Smooth muscle cell (in vitro differentiated cells): ENCODE results near the gene MCFD2. TPM values are rescaled to one million over a fixed set of nuclear protein-coding genes. Genes with fewer than 3 reads are reported as not detected.
A peak's percentile ranks its signal among the peaks of the same experiment; 100 is the strongest.

Experiments used
- DNase-seq: peaks from one replicate; lab custom pipeline; 2025; ENCODE audit not compliant: unreplicated experiment; lab: John Stamatoyannopoulos, UW
- H2AFZ ChIP-seq: fragments of 200-600 bp; sonication (generic); 2 replicates; pipeline ENCODE4 v1.6.0; 2016; ENCODE audit warnings: antibody characterized with exemption, low read depth, mild to moderate bottlenecking
- H3F3A ChIP-seq: fragments of 200-600 bp; sonication (generic); 2 replicates; pipeline ENCODE4 v1.6.0; 2017; ENCODE audit warnings: antibody characterized with exemption, low read depth
- H3K27ac ChIP-seq: fragments of 200-600 bp; sonication (generic); 2 replicates; pipeline ENCODE4 v1.5.1; 2016; ENCODE audit warnings: low read depth, mild to moderate bottlenecking
- H3K27me3 ChIP-seq: fragments of 200-600 bp; sonication (generic); 2 replicates; pipeline ENCODE4 v1.6.1; 2016; ENCODE audit warnings: low read depth, mild to moderate bottlenecking
- H3K36me3 ChIP-seq: fragments of 200-600 bp; sonication (generic); 2 replicates; pipeline ENCODE4 v1.5.1; 2016; ENCODE audit warnings: low read depth
- H3K4me1 ChIP-seq: fragments of 200-600 bp; sonication (generic); 2 replicates; pipeline ENCODE4 v1.5.1; 2016; ENCODE audit warnings: low read depth
- H3K4me2 ChIP-seq: fragments of 200-600 bp; sonication (generic); 2 replicates; pipeline ENCODE4 v1.6.0; 2016; ENCODE audit warnings: mild to moderate bottlenecking
- H3K4me3 ChIP-seq: fragments of 200-600 bp; sonication (generic); 2 replicates; pipeline ENCODE4 v1.5.1; 2016; ENCODE audit warnings: mild to moderate bottlenecking
- H3K79me2 ChIP-seq: fragments of 200-600 bp; sonication (generic); 2 replicates; pipeline ENCODE4 v1.6.0; 2016; ENCODE audit warnings: low read depth, mild to moderate bottlenecking
- H3K9ac ChIP-seq: fragments of 200-600 bp; sonication (generic); 2 replicates; pipeline ENCODE4 v1.6.0; 2016; ENCODE audit warnings: low read depth
- H3K9me3 ChIP-seq: fragments of 200-600 bp; sonication (generic); replicated peaks from 2 replicates; pipeline ENCODE4 v1.5.1; 2016; ENCODE audit warnings: low read depth
- H4K20me1 ChIP-seq: fragments of 200-600 bp; sonication (generic); 2 replicates; pipeline ENCODE4 v1.6.0; 2016; ENCODE audit warnings: low read depth
- CTCF ChIP-seq: fragments of 200-600 bp; sonication (generic); IDR thresholded peaks from 2 replicates; pipeline ENCODE4 v1.5.1; 2017; ENCODE audit warnings: borderline replicate concordance, mild to moderate bottlenecking, antibody characterized with exemption; ENCODE audit not compliant: insufficient read depth, poor library complexity, severe bottlenecking
- WGBS: methylation state at CpG from one replicate; pipeline ENCODE4 v1.1.7; 2016; ENCODE audit warnings: low lambda C conversion rate; 5-methylcytosine and 5-hydroxymethylcytosine counted together
- polyA plus RNA-seq: library from polyadenylated mRNA; unstranded; fragments of >200 nt; fragmentation: Nextera tagmentation; extraction: Ambion mirVana; gene quantifications from 2 replicates; pipeline ENCODE4 v1.2.1, GENCODE V29; 2016
- total RNA-seq: library from RNA; depleted of rRNA; stranded (reverse); fragments of >200 nt; gene quantifications from 2 replicates; pipeline ENCODE4 v1.2.3, GENCODE V29; 2014

MCFD2 gene
- total and polyA plus RNA-seq, 2 experiments from 2014 or later, result 100 to 167 TPM

- no peak for TF ChIP-seq CTCF
- Histone ChIP-seq H3K4me3 (no peak overlapping the region), H3F3A (peaks cover 7% of the 10 kb centered on the region), H3K27me3 (no peaks in the 10 kb centered on the region), H3K9me3 (no peaks in the 10 kb centered on the region), H3K9ac (peak overlapping the region; percentile 82), H3K27ac (peak overlapping the region; percentile 96), H3K4me1 (peaks cover 4% of the 10 kb centered on the region), H3K36me3 (no peaks in the 10 kb centered on the region), H4K20me1 (no peaks in the 10 kb centered on the region), H2AFZ (no peak overlapping the region), H3K4me2 (no peak overlapping the region), H3K79me2 (no peaks in the 10 kb centered on the region)
- WGBS, result 93% methylated on average over 9 of the region's 9 CpGs
- no peak for DNase-seq
These were observed 56.1 kb downstream of the MCFD2 start for GRCh38 chr2:46859482-46859881.

DNA sequence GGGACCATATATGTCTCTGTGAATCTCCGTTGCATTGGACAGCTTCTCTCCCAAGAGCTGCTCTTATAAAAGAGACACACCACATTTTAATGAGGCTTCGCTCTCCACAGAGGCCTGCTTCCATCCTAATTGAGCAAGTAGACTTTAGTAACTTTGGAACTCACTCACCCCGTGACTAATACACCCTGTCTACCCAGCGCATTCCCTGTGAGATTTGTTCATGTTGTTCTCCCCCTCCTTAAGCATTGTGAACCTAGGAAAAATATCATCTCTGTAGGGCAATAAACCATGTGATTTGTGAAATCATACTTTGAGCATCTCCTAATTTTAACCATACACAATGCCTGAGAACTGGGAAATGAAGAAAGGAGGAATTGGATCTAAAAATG, 56.9 kb downstream of the MCFD2 start:
- WGBS, result 20% methylated on average over 4 of the region's 4 CpGs
- TF ChIP-seq CTCF, result no peak
- Histone ChIP-seq H3F3A (peaks cover 7% of the 10 kb centered on the region), H3K27ac (peak overlapping the region; percentile 96), H3K36me3 (no peaks in the 10 kb centered on the region), H4K20me1 (no peaks in the 10 kb centered on the region), H3K9me3 (no peaks in the 10 kb centered on the region), H2AFZ (no peak overlapping the region), H3K27me3 (no peaks in the 10 kb centered on the region), H3K9ac (peak overlapping the region; percentile 82), H3K4me2 (peak overlapping the region; percentile 63), H3K4me1 (peaks cover 4% of the 10 kb centered on the region), H3K4me3 (no peak overlapping the region), H3K79me2 (no peaks in the 10 kb centered on the region)
- no peak for DNase-seq

DNA sequence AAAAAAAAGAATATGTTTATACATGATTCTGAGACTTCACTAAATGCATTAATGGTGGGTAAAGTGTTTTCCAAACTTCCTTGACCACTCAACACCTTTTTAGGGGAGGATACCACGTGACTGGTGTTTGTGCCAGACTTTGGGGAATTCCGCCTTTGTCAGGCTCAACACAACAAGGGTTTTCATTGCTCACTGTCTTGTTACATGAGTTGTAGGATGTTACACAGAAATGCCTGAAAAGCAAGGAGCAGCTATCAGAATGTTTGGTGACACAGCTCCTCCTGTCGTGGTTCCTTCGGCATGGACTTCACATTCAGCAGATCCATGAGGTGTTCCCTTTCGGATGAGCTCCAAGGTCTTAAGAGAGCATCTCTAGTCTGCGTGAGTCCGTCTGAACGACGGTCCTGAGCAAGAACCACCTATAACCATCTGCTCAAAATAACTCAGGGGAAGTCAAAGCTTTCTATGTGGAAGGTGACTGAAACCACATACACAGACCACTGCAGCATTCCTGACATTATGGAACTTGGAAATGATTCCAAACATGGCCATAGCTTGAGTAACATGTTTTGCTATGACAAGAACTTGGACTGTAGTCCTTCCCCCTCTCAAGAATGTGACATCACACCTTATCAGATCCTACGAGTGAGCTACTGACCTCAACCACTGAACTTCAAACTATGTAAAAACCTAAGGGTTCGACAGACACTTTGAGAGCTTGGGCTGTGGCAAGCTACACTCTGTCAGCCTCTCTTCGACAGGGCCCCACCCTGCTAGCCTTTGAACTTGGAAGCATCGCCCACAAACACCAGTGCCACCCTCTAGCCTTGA, 57.5 kb downstream of the MCFD2 start:
- H3K4me2 ChIP-seq, result peak overlapping the region; percentile 63
- H3K36me3 ChIP-seq, result no peaks in the 10 kb centered on the region
- peak overlapping the region; percentile 82 for H3K9ac ChIP-seq
- peaks cover 4% of the 10 kb centered on the region for H3K4me1 ChIP-seq
- no peak for DNase-seq
- H2AFZ ChIP-seq, result no peak overlapping the region
- no peaks in the 10 kb centered on the region for H3K79me2 ChIP-seq
- no peak overlapping the region for H3K4me3 ChIP-seq
- H4K20me1 ChIP-seq, result no peaks in the 10 kb centered on the region
- H3K27me3 ChIP-seq, result no peaks in the 10 kb centered on the region
- peaks cover 7% of the 10 kb centered on the region for H3F3A ChIP-seq
- TF ChIP-seq CTCF, result no peak
- WGBS, result 38% methylated on average over 13 of the region's 13 CpGs
- no peaks in the 10 kb centered on the region for H3K9me3 ChIP-seq
- H3K27ac ChIP-seq, result peak overlapping the region; percentile 96

DNA sequence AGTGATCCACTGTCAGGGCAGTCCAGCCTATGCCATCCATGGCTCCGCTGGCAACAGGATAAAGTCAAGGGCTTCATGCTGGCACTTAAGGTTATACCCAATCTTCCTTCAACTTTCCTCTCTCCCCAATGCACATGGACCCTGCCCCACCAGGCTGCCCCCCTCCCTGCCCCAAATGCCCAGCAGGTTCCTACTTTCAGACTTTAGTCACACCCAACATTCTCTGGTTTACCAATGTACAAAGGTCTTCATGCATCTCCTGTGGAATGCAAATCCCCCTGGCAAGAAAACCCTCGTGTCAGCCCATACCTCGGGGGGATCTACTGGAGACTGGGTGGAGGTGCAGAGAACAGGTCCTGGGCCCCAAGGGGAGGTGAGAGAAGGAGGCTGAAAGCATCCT, 59.3 kb downstream of the MCFD2 start:
- no peaks in the 10 kb centered on the region for H4K20me1 ChIP-seq
- no peak overlapping the region for H2AFZ ChIP-seq
- no peaks in the 10 kb centered on the region for H3K9me3 ChIP-seq
- peak overlapping the region; percentile 96 for H3K27ac ChIP-seq
- no peak for TF ChIP-seq CTCF
- H3K27me3 ChIP-seq, result no peaks in the 10 kb centered on the region
- no peak overlapping the region for H3K9ac ChIP-seq
- H3K36me3 ChIP-seq, result no peaks in the 10 kb centered on the region
- 80% methylated on average over 3 of the region's 3 CpGs for WGBS
- H3K4me1 ChIP-seq, result peaks cover 4% of the 10 kb centered on the region
- H3K79me2 ChIP-seq, result no peaks in the 10 kb centered on the region
- no peak overlapping the region for H3K4me2 ChIP-seq
- no peak overlapping the region for H3K4me3 ChIP-seq
- DNase-seq, result no peak
- H3F3A ChIP-seq, result peaks cover 10% of the 10 kb centered on the region
